Lung (tissue), 12 donors: ENCODE results near the gene PRKCB. TPM values are rescaled to one million over a fixed set of nuclear protein-coding genes. Genes with fewer than 3 reads are reported as not detected.
A peak's percentile ranks its signal among the peaks of the same experiment; 100 is the strongest.

Experiments used
- ATAC-seq: fragments of 200-7000 bp; cut with Tn5 transposase; one replicate; pipeline ENCODE4 v1.9.1; 2020; ENCODE audit warnings: moderate number of reproducible peaks; ENCODE audit not compliant: insufficient read depth, low FRiP score
- DNase-seq, 3 donors: peaks; one replicate each; pipeline ENCODE4 v3.0.0-alpha.2; 2013 to 2017
- H3K27ac ChIP-seq, 2 donors: one replicate each; pipeline ENCODE4 v1.5.1; 2013; ENCODE audit warnings: mild to moderate bottlenecking in 2 of 2, moderate library complexity in 2 of 2, control low read depth in 1 of 2, inconsistent platforms in 1 of 2, low read depth in 1 of 2, low read length in 1 of 2
- H3K27me3 ChIP-seq, 3 donors: one replicate each; pipeline ENCODE4 v1.5.1; 2013; ENCODE audit warnings: low read length in 2 of 3; ENCODE audit not compliant: control insufficient read depth in 3 of 3, insufficient read depth in 3 of 3
- H3K36me3 ChIP-seq, 4 donors: one replicate each; pipeline ENCODE4 v1.5.1; 2013; ENCODE audit warnings: low read length in 4 of 4, mild to moderate bottlenecking in 1 of 4, moderate library complexity in 1 of 4; ENCODE audit not compliant: control insufficient read depth in 4 of 4, insufficient read depth in 4 of 4
- H3K4me1 ChIP-seq, 5 donors: one replicate each; pipeline ENCODE4 v1.5.1; 2013; ENCODE audit warnings: low read length in 5 of 5, mild to moderate bottlenecking in 2 of 5, moderate library complexity in 1 of 5; ENCODE audit not compliant: control insufficient read depth in 5 of 5, insufficient read depth in 5 of 5
- H3K4me3 ChIP-seq: one replicate; pipeline ENCODE4 v1.5.1; 2013; ENCODE audit warnings: mild to moderate bottlenecking, control low read depth, moderate library complexity
- H3K9ac ChIP-seq, 2 donors: one replicate each; pipeline ENCODE4 v1.5.1; 2013; ENCODE audit warnings: low read length in 2 of 2, control low read depth in 1 of 2; ENCODE audit not compliant: insufficient read depth in 1 of 2
- H3K9me3 ChIP-seq, 4 donors: one replicate each; pipeline ENCODE4 v1.5.1; 2013; ENCODE audit warnings: low read length in 3 of 4, mild to moderate bottlenecking in 1 of 4, moderate library complexity in 1 of 4; ENCODE audit not compliant: control insufficient read depth in 4 of 4, insufficient read depth in 3 of 4
- WGBS, 2 donors: extraction: QIAGEN DNeasy Blood & Tissue Kit; methylation state at CpG; one replicate each; pipeline ENCODE4 v1.1.7; 2013; 5-methylcytosine and 5-hydroxymethylcytosine counted together
- polyA plus RNA-seq, 2 donors: library from polyadenylated mRNA; stranded (reverse); fragments of 200-250 nt; gene quantifications; one replicate each; pipeline ENCODE4 v1.2.1, GENCODE V29; 2013
- total RNA-seq, 2 donors: library from RNA; depleted of rRNA in 1 of 2; stranded (reverse); fragments of >200 nt in 1 of 2; gene quantifications; one replicate each; pipeline ENCODE4 v1.2.1, GENCODE V29; 2014 to 2021
- TF ChIP-seq, protein P1 (sequence below): IDR thresholded peaks from 2 replicates; pipeline ENCODE4 v1.5.1; 2012; ENCODE audit warnings: mild to moderate bottlenecking; ENCODE audit errors: control extremely low read depth, extremely low read depth
- donor health status: control.
- donor health status: control.
- donor health status: Bipolar disorder and iron deficiency.
- donor health status: healthy.
- donor health status: DM: yes; HTN: yes; CAD: no.

The PRKCB gene
- total and polyA plus RNA-seq, 4 donors: 2.5 to 46.4 (median 21.8) TPM

DNA sequence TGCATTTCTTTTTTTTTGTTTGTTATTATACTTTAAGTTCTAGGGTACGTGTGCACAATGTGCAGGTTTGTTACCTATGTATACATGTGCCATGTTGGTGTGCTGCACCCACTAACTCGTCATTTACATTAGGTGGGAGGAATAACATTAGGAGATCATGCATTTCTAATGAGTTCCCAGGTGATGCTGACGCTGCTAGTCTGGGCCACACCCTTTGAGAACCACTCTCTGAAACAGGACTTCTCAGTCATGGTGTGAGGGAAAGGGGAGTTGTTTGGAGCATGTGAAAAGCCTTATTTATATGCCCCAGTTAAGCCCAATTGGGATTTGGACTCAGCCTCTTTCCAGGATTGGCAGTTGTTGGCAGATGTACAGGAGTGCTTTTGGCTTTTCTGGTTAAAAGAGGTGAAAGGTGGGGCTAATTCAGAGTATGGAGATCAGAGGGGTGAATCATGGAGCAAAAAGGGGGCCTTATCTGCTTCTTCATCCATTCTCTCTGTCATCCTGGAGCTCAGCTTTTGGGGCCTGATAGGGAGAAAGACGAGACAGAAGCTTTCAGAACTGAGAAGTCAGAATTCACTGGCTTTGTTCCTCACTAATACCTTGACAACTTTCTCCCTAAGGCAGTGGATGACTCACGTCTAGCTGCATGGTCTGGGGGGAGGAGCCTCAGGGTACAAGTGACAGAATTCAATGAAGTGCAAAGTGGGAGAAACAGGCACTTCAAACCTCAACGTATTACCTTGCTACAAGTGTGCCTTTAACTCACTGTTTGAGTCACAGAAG, 240.3 kb downstream of the PRKCB start:
- peak; percentile 73 for ATAC-seq
- Histone ChIP-seq H3K27me3 (no peaks in the 10 kb centered on the region), H3K9me3 (no peaks in the 10 kb centered on the region), H3K27ac (no peak overlapping the region), H3K36me3 (no peaks in the 10 kb centered on the region), H3K9ac (no peak overlapping the region), H3K4me1 (peaks cover 0 to 2% (median 0%) of the 10 kb centered on the region in 5 donors), H3K4me3 (no peak overlapping the region)
- 57 to 77% methylated on average over 6 of the region's 6 CpGs for WGBS, 2 donors
- TF ChIP-seq, protein P1, sequence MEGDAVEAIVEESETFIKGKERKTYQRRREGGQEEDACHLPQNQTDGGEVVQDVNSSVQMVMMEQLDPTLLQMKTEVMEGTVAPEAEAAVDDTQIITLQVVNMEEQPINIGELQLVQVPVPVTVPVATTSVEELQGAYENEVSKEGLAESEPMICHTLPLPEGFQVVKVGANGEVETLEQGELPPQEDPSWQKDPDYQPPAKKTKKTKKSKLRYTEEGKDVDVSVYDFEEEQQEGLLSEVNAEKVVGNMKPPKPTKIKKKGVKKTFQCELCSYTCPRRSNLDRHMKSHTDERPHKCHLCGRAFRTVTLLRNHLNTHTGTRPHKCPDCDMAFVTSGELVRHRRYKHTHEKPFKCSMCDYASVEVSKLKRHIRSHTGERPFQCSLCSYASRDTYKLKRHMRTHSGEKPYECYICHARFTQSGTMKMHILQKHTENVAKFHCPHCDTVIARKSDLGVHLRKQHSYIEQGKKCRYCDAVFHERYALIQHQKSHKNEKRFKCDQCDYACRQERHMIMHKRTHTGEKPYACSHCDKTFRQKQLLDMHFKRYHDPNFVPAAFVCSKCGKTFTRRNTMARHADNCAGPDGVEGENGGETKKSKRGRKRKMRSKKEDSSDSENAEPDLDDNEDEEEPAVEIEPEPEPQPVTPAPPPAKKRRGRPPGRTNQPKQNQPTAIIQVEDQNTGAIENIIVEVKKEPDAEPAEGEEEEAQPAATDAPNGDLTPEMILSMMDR: no peak
- no peak for DNase-seq

DNA sequence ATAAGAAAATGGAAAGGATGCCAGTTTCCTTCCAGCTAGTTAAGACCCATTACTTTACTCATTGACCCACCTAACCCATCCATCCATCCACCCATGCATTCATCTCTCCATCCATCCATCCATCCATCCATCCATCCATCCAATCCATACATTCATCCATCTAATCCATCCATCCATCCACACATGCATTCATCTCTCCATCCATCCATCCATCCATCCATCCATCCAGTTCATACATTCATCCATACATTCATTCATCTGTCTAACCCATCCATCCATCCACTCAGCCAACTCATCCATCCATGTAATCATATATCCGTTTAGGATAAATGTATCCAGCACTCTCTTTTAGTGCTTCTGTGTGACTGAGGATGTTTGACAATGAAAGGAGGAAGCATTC, 241.5 kb downstream of the PRKCB start:
- ATAC-seq (no peak), DNase-seq (no peak)
- Histone ChIP-seq H3K4me3 (no peak overlapping the region), H3K27me3 (no peaks in the 10 kb centered on the region), H3K4me1 (peaks cover 0 to 2% (median 0%) of the 10 kb centered on the region in 5 donors), H3K9me3 (no peaks in the 10 kb centered on the region), H3K36me3 (no peaks in the 10 kb centered on the region), H3K27ac (no peak overlapping the region), H3K9ac (no peak overlapping the region)
- WGBS, 2 donors: 73 to 81% methylated on average over 1 of the region's 1 CpG
- TF ChIP-seq, protein P1: no peak

DNA sequence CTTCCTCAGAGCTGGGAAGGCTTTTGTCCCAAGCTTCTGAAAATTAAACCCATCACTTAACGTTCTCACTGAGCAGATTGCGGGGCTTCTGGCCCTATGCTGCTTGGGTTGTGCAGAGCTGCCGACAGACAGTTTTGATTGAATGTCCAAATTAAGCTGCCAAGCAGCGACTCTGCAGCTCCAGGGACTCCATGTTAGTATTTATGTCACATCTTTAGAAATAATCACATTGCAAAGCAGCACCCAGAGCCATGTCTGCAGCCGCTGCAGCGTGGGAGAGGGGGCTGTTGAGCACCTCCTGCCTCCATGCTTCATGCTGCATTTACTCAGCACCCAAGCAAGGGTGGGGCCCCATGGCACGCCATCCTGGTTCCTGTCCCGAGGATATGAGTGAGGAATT, 242.2 kb downstream of the PRKCB start:
- no peak overlapping the region for H3K27ac ChIP-seq
- H3K27me3 ChIP-seq: no peaks in the 10 kb centered on the region
- H3K36me3 ChIP-seq: no peaks in the 10 kb centered on the region
- H3K9me3 ChIP-seq: no peaks in the 10 kb centered on the region
- TF ChIP-seq, protein P1: no peak
- peaks cover 0 to 2% (median 0%) of the 10 kb centered on the region in 5 donors for H3K4me1 ChIP-seq
- DNase-seq: no peak
- ATAC-seq: no peak
- H3K4me3 ChIP-seq: no peak overlapping the region
- WGBS, 2 donors: 80 to 89% methylated on average over 8 of the region's 8 CpGs
- H3K9ac ChIP-seq: no peak overlapping the region

DNA sequence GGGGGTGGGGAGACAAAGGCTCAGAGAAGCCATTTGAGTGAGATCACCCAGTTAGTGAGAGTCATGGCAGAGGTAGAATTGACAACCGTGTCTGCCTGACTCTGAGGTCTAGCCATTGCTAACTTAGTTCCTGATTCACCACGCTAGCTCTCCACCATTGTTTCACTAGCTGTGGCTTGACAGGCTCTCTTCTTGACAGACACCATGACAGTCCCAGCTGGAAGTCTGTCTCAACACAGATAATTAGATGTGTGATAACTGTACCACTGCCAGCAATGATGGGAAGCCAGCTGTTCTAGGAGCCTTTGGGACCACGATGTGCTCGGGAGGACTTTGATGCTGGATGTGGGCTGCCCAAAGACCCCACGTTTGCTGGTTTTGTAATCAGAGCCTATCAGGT, 249.9 kb downstream of the PRKCB start:
- Histone ChIP-seq H3K36me3 (no peaks in the 10 kb centered on the region), H3K4me1 (peaks cover 0 to 41% (median 12%) of the 10 kb centered on the region in 5 donors), H3K4me3 (no peak overlapping the region), H3K9me3 (peaks cover 0 to 9% (median under 1%) of the 10 kb centered on the region in 4 donors), H3K9ac (no peak overlapping the region), H3K27me3 (no peaks in the 10 kb centered on the region), H3K27ac (no peak overlapping the region)
- DNase-seq (peak; percentile 87 to 93 (median 89)), ATAC-seq (no peak)
- 54 to 76% methylated on average over 5 of the region's 5 CpGs for WGBS, 2 donors
- TF ChIP-seq, protein P1: no peak
